PC-3 (cell line): ENCODE data around the gene GJD3.

Experiments
- CTCF ChIP-seq: fragments of 300-600 bp; sonication (generic); conservative IDR thresholded peaks from 2 replicates; pipeline ENCODE4 v1.5.1; 2017; ENCODE audit warnings: antibody characterized with exemption, low read depth, mild to moderate bottlenecking, low read length
- EZH2 ChIP-seq: fragments of 300-600 bp; sonication (generic); IDR thresholded peaks from one replicate; pipeline ENCODE4 v1.6.1; 2017; ENCODE audit warnings: antibody characterized with exemption, mild to moderate bottlenecking, low read length; ENCODE audit not compliant: unreplicated experiment
- EZH2phosphoT487 ChIP-seq: fragments of 300-600 bp; sonication (generic); IDR thresholded peaks from 2 replicates; pipeline ENCODE4 v1.6.1; 2018; ENCODE audit warnings: mild to moderate bottlenecking, antibody characterized with exemption, low read length, borderline replicate concordance

- TF ChIP-seq EZH2 (no peak), CTCF (no peak), EZH2phosphoT487 (no peak)
Measured at GRCh38 chr17:40373324-40373723, 8.8 kb upstream of the GJD3 start.
